BJ (cell line): ENCODE measurements around the gene DYNC1H1. TPM values are rescaled to one million over a fixed set of nuclear protein-coding genes. Genes with fewer than 3 reads are reported as not detected.

Source experiments
- CTCF ChIA-PET: fragments of 350-600 bp; formaldehyde crosslinking; extraction: SDS; loops from one replicate; lab custom pipeline; 2021; ENCODE audit warnings: antibody characterized with exemption, inconsistent platforms; lab: Yijun Ruan, JAX
- POLR2A ChIA-PET: fragments of 300-600 bp; sonication (Branson Sonifier 250); formaldehyde crosslinking; extraction: SDS; loops from one replicate; lab custom pipeline; 2021; ENCODE audit warnings: antibody characterized with exemption; lab: Charles Lee
- DNase-seq: peaks from one replicate; pipeline ENCODE4 v3.0.0-alpha.2; 2011; ENCODE audit warnings: low read depth
- H3K27me3 ChIP-seq: 2 replicates; pipeline ENCODE4 v1.6.0; 2011; ENCODE audit warnings: low read length; ENCODE audit not compliant: control insufficient read depth, insufficient read depth
- H3K36me3 ChIP-seq: 2 replicates; pipeline ENCODE4 v1.5.1; 2011; ENCODE audit warnings: low read length; ENCODE audit not compliant: control insufficient read depth, insufficient read depth
- H3K4me3 ChIP-seq: 2 replicates; pipeline ENCODE4 v1.5.1; 2011; ENCODE audit warnings: low read depth, mild to moderate bottlenecking, control low read depth, low read length
- polyA plus RNA-seq: library from polyadenylated mRNA; depleted of rRNA; stranded (reverse); fragments of >200 nt; gene quantifications from 2 replicates; pipeline ENCODE4 v1.2.3, GENCODE V29; 2011
- TF ChIP-seq, protein P1 (sequence below): IDR thresholded peaks from 2 replicates; pipeline ENCODE4 v1.5.1; 2011; ENCODE audit warnings: low read depth, mild to moderate bottlenecking, control low read depth, inconsistent platforms, low read length, moderate library complexity; ENCODE audit not compliant: insufficient read depth

DYNC1H1 gene
- polyA plus RNA-seq, 1 experiment, result 139 TPM

GRCh38 chr14:102008891-102009290 lies 44.5 kb downstream of the DYNC1H1 start:
- ChIA-PET POLR2A (no interaction called here), CTCF (interaction anchor here (1.1 kb wide), 1 partner anchor 18 kb away, joined by 3 read pairs; no protein-coding TSS in a partner anchor)
- H3K36me3 ChIP-seq, result peaks cover 56% of the 10 kb centered on the region
- no peak for DNase-seq
- no peak overlapping the region for H3K4me3 ChIP-seq
- H3K27me3 ChIP-seq, result no peaks in the 10 kb centered on the region
- TF ChIP-seq, protein P1, sequence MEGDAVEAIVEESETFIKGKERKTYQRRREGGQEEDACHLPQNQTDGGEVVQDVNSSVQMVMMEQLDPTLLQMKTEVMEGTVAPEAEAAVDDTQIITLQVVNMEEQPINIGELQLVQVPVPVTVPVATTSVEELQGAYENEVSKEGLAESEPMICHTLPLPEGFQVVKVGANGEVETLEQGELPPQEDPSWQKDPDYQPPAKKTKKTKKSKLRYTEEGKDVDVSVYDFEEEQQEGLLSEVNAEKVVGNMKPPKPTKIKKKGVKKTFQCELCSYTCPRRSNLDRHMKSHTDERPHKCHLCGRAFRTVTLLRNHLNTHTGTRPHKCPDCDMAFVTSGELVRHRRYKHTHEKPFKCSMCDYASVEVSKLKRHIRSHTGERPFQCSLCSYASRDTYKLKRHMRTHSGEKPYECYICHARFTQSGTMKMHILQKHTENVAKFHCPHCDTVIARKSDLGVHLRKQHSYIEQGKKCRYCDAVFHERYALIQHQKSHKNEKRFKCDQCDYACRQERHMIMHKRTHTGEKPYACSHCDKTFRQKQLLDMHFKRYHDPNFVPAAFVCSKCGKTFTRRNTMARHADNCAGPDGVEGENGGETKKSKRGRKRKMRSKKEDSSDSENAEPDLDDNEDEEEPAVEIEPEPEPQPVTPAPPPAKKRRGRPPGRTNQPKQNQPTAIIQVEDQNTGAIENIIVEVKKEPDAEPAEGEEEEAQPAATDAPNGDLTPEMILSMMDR, result no peak

GRCh38 chr14:102011631-102012030 lies 47.3 kb downstream of the DYNC1H1 start:
- POLR2A ChIA-PET, result no interaction called here
- TF ChIP-seq, protein P1, result no peak
- CTCF ChIA-PET, result interaction anchor here (1.1 kb wide), 1 partner anchor 17 kb away, joined by 3 read pairs; no protein-coding TSS in a partner anchor
- H3K27me3 ChIP-seq, result no peaks in the 10 kb centered on the region
- DNase-seq, result no peak
- no peak overlapping the region for H3K4me3 ChIP-seq
- peaks cover 67% of the 10 kb centered on the region for H3K36me3 ChIP-seq

DNA sequence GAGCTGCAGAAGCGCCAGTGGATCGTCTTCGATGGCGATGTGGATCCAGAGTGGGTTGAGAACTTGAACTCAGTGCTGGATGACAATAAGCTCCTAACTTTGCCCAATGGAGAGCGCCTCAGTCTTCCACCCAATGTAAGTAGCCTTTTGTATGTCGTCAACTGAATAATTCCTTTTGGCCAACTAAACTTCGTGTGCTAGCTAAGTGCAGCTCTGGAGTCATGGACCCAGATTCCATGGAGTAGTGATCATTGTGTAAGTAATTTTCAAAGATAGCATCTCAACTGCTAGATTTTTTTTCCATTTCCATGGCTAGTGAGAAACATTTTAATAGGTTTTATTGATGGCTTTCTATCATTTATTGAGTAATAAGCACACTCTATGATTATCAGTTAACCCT lies 48.0 kb downstream of the DYNC1H1 start:
- ChIA-PET CTCF (no interaction called here), POLR2A (no interaction called here)
- DNase-seq, result no peak
- H3K4me3 ChIP-seq, result no peak overlapping the region
- peaks cover 72% of the 10 kb centered on the region for H3K36me3 ChIP-seq
- TF ChIP-seq, protein P1, result no peak
- H3K27me3 ChIP-seq, result no peaks in the 10 kb centered on the region

DNA sequence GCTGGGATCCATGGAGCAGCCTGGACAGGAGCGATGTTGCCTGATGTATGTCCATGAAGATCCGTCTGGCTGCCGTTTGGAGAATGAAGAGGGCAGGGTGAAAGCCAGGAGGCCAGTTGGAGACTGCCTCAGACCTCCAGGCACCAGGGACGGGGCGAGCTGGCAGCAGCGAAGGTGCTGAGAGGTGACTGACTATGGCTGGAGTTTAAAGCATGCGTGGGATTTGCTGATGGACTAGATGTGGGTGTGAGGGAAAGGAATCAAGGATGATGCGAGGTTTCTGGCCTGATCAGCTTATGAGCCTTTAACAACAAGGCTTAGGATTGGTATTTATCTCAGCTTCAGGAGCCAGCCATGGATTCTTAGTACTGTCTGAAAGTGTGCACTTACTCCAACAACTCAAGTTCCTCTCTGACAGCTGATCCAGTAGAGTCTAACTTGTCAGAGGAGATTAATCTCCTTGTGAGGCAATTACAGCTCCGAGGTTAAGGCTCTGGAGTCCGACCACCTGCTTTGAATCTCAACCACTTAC lies 49.4 kb downstream of the DYNC1H1 start:
- Histone ChIP-seq H3K4me3 (no peak overlapping the region), H3K36me3 (peaks cover 67% of the 10 kb centered on the region), H3K27me3 (no peaks in the 10 kb centered on the region)
- POLR2A ChIA-PET, result no interaction called here
- CTCF ChIA-PET, result no interaction called here
- no peak for DNase-seq
- TF ChIP-seq, protein P1, result no peak

- ChIA-PET POLR2A (no interaction called here), CTCF (interaction anchor here (1.5 kb wide), 1 partner anchor 15 kb away, joined by 4 read pairs; no protein-coding TSS in a partner anchor)
- Histone ChIP-seq H3K4me3 (no peak overlapping the region), H3K36me3 (peaks cover 65% of the 10 kb centered on the region), H3K27me3 (no peaks in the 10 kb centered on the region)
- DNase-seq, result no peak
- TF ChIP-seq, protein P1, result no peak
Observed at GRCh38 chr14:102015045-102015685, 50.8 kb downstream of the DYNC1H1 start.
